HepG2 (cell line): Measurements from ENCODE around the gene BRAF. TPM values are rescaled to one million over a fixed set of nuclear protein-coding genes. Genes with fewer than 3 reads are reported as not detected.

ENCODE experiments used
- ATAC-seq: fragments of 200-7000 bp; cut with Tn5 transposase; 3 replicates; pipeline ENCODE4 v1.9.1; 2020; ENCODE audit warnings: mild to moderate bottlenecking, moderate library complexity
- BruUV-seq: library from RNA; stranded (reverse); fragments of 400-500 nt; replicated peaks from 2 replicates; lab custom pipeline; 2021; lab: Mats Ljungman, UMichigan
- CTCF ChIA-PET: fragments of 300-600 bp; formaldehyde crosslinking; extraction: SDS; loops from one replicate; lab custom pipeline; 2021; ENCODE audit warnings: low total read pairs, inconsistent platforms, low intra/inter-chr PET ratio; lab: Yijun Ruan, JAX
- POLR2A ChIA-PET: fragments of 350-600 bp; sonication (Branson Sonifier 250); formaldehyde crosslinking; loops from one replicate; lab custom pipeline; 2020; ENCODE audit warnings: antibody characterized with exemption, inconsistent platforms; lab: Yijun Ruan, JAX
- DNase-seq: peaks from one replicate; pipeline ENCODE4 v3.0.0-alpha.2; 2015; ENCODE audit warnings: low spot score
- FAIRE-seq: peaks from 3 replicates; lab custom pipeline; 2011; peaks lifted over from hg19 to GRCh38; lab: Jason Lieb, UNC
- H2AFZ ChIP-seq: one replicate; pipeline ENCODE4 v1.6.1; 2011; ENCODE audit warnings: low read length, inconsistent platforms
- H3K27ac ChIP-seq: fragments of 300-600 bp; 3 replicates; pipeline ENCODE4 v1.8.0; 2011; ENCODE audit warnings: mixed run types, mild to moderate bottlenecking, mixed read lengths, low read length, inconsistent platforms; ENCODE audit not compliant: insufficient read depth; ENCODE audit errors: extremely low read length
- H3K27me3 ChIP-seq, 2 experiments: fragments of 200-600 bp in 1 of 2; 2 replicates in 1 of 2; 3 replicates in 1 of 2; pipeline versions ENCODE4 v1.6.0 to v1.8.0; 2011; ENCODE audit warnings: low read length in 2 of 2, mild to moderate bottlenecking in 2 of 2, moderate library complexity in 2 of 2, inconsistent platforms in 1 of 2; ENCODE audit not compliant: insufficient read depth in 2 of 2, control insufficient read depth in 1 of 2
- H3K36me3 ChIP-seq, 2 experiments: fragments of 200-600 bp in 1 of 2; replicated peaks in 1 of 2; 2 replicates in 1 of 2; 3 replicates in 1 of 2; pipeline versions ENCODE4 v1.5.1 to v1.8.0; 2011; ENCODE audit warnings: low read length in 2 of 2, inconsistent platforms in 1 of 2; ENCODE audit not compliant: insufficient read depth in 2 of 2, control insufficient read depth in 1 of 2
- H3K4me1 ChIP-seq: 2 replicates; pipeline ENCODE4 v1.5.1; 2012; ENCODE audit warnings: low read length, inconsistent platforms; ENCODE audit not compliant: insufficient read depth
- H3K4me2 ChIP-seq: 2 replicates; pipeline ENCODE4 v1.6.0; 2011; ENCODE audit warnings: low read depth, low read length, inconsistent platforms
- H3K4me3 ChIP-seq, 3 experiments: fragments of 200-600 bp in 1 of 3; sonication (generic), shearing (Covaris generic) in 1 of 3; replicated peaks in 1 of 3; 2 replicates each; pipeline ENCODE4 v1.5.1; 2011 to 2016; ENCODE audit warnings: low read length in 3 of 3, inconsistent platforms in 2 of 3, low read depth in 2 of 3, mild to moderate bottlenecking in 2 of 3, control low read depth in 1 of 3, mixed read lengths in 1 of 3; ENCODE audit not compliant: insufficient read depth in 1 of 3
- H3K79me2 ChIP-seq: one replicate; pipeline ENCODE4 v1.6.1; 2011; ENCODE audit warnings: low read length, inconsistent platforms; ENCODE audit not compliant: insufficient read depth
- H3K9ac ChIP-seq: 2 replicates; pipeline ENCODE4 v1.6.0; 2011; ENCODE audit warnings: mild to moderate bottlenecking, low read depth, low read length, inconsistent platforms; ENCODE audit not compliant: insufficient read depth
- H3K9me3 ChIP-seq: 2 replicates; pipeline ENCODE4 v1.5.1; 2012; ENCODE audit warnings: mild to moderate bottlenecking, low read length
- H4K20me1 ChIP-seq: 2 replicates; pipeline ENCODE4 v1.6.0; 2011; ENCODE audit warnings: inconsistent platforms, mild to moderate bottlenecking, low read length, moderate library complexity; ENCODE audit not compliant: insufficient read depth
- ETV6 ChIP-seq: sonication (generic); formaldehyde crosslinking; conservative IDR thresholded peaks from 2 replicates; pipeline ENCODE4 v1.4.0; 2020; ENCODE audit warnings: missing genetic modification reagents
- HNRNPUL1 ChIP-seq: fragments of 200-400 bp; formaldehyde crosslinking; IDR thresholded peaks from 2 replicates; pipeline ENCODE4 v1.6.1; 2017; ENCODE audit warnings: low read depth, mild to moderate bottlenecking, low read length, moderate library complexity
- MAFF ChIP-seq: IDR thresholded peaks from 2 replicates; pipeline ENCODE4 v1.6.1; 2011; ENCODE audit warnings: low read depth, low read length, improper control_type of control experiment
- MAFG ChIP-seq: sonication (generic); formaldehyde crosslinking; IDR thresholded peaks from 2 replicates; pipeline ENCODE4 v1.5.1; 2020; ENCODE audit warnings: mild to moderate bottlenecking, missing genetic modification reagents
- NFIC ChIP-seq: IDR thresholded peaks from 2 replicates; pipeline ENCODE4 v1.6.1; 2012; ENCODE audit warnings: mild to moderate bottlenecking, low read length, inconsistent platforms
- POLR2A ChIP-seq, 2 experiments: IDR thresholded peaks; 2 replicates each; pipeline ENCODE4 v1.6.1; 2011; ENCODE audit warnings: low read depth in 2 of 2, low read length in 2 of 2, mild to moderate bottlenecking in 1 of 2, moderate library complexity in 1 of 2; ENCODE audit not compliant: insufficient read depth in 1 of 2
- ZBTB7B ChIP-seq: sonication (generic); formaldehyde crosslinking; IDR thresholded peaks from 2 replicates; pipeline ENCODE4 v1.4.0; 2020; ENCODE audit warnings: missing genetic modification reagents
- ZMYM3 ChIP-seq: sonication (generic); formaldehyde crosslinking; IDR thresholded peaks from 2 replicates; pipeline ENCODE4 v1.5.1; 2020; ENCODE audit warnings: mild to moderate bottlenecking, missing genetic modification reagents
- ZNF142 ChIP-seq: sonication (generic); formaldehyde crosslinking; IDR thresholded peaks from 2 replicates; pipeline ENCODE4 v1.4.0; 2020; ENCODE audit warnings: missing genetic modification reagents
- ZNF577 ChIP-seq: sonication (generic); formaldehyde crosslinking; IDR thresholded peaks from 2 replicates; pipeline ENCODE4 v1.4.0; 2020; ENCODE audit warnings: mild to moderate bottlenecking, low read depth, missing genetic modification reagents, borderline replicate concordance
- WGBS: methylation state at CpG from one replicate; pipeline ENCODE4 v1.1.6; 2017; ENCODE audit warnings: low lambda C conversion rate; 5-methylcytosine and 5-hydroxymethylcytosine counted together
- in situ Hi-C: cut with HindIII; loops from 2 replicates; pipeline ENCODE4 v1.10.0; 2017; ENCODE audit warnings: low pct_unique_long_range_greater_than_20kb; ENCODE audit not compliant: extremely low pct_ligation_motif_present
- intact Hi-C: fragments of 100-400 bp; cut with micrococcal nuclease; formaldehyde crosslinking; loops from one replicate; pipeline ENCODE4 v1.10.0; 2022; ENCODE audit not compliant: unreplicated experiment
- polyA plus RNA-seq, 8 experiments: library from polyadenylated mRNA; depleted of rRNA in 3 of 8; stranded (reverse) in 7 of 8; unstranded in 1 of 8; fragments of >200 nt; fragmentation: Illumina TruSeq in 4 of 8; extraction: Trizol in 4 of 8; gene quantifications; 2 replicates each; pipeline versions ENCODE4 v1.2.1 to v1.2.3, GENCODE V29; 2011 to 2016; ENCODE audit warnings: low read depth in 4 of 8, missing spikeins in 1 of 8, mixed read lengths in 1 of 8; ENCODE audit not compliant: insufficient read depth in 1 of 8
- total RNA-seq, 5 experiments: library from RNA; depleted of rRNA; stranded (reverse); fragments of >200 nt; fragmentation: Illumina TruSeq; extraction: Trizol; gene quantifications; 2 replicates each; pipeline ENCODE4 v1.2.3, GENCODE V29; 2016; ENCODE audit warnings: low read depth in 1 of 5

BRAF gene
- total and polyA plus RNA-seq, 2 of the 13 experiments (the other 11 are each of a cell fraction or from before 2014, with no cell fraction given) = 12.5 to 13.4 TPM

- no peaks in the 10 kb centered on the region for H3K27me3 ChIP-seq
Measured at GRCh38 chr7:140903741-140904480, 20.8 kb downstream of the BRAF start.

More at GRCh38 chr7:140903741-140904480, 20.8 kb downstream of the BRAF start:
- ATAC-seq (no peak), FAIRE-seq (no peak), DNase-seq (no peak)
- no peak overlapping the region for H2AFZ ChIP-seq
- no peaks in the 10 kb centered on the region; the same call in 1 of the 2 replicates for H4K20me1 ChIP-seq
- in situ Hi-C loops = no loop called here
- no peaks in the 10 kb centered on the region for H3K9me3 ChIP-seq
- H3K4me2 ChIP-seq = no peak overlapping the region
- POLR2A ChIA-PET = no interaction called here
- no peak for TF ChIP-seq ZMYM3 (CRISPR knock-in tag)
- no peak for TF ChIP-seq MAFG
- no peak for TF ChIP-seq MAFF
- no peak for TF ChIP-seq ZBTB7B (CRISPR knock-in tag)
- no peak for TF ChIP-seq POLR2A (IDR thresholded peaks at IDR 0.05; ENCODE audit: insufficient read depth in 1 of 2, low read depth in 2 of 2, low read length in 2 of 2)
- no peak for TF ChIP-seq ETV6
- TF ChIP-seq NFIC = no peak
- no peak for TF ChIP-seq HNRNPUL1
- no peak for TF ChIP-seq ZNF142 (CRISPR knock-in tag)
- TF ChIP-seq ZNF577 (CRISPR knock-in tag) = no peak
- H3K4me3 ChIP-seq = no peak overlapping the region
- intact Hi-C loops = no loop called here
- H3K4me1 ChIP-seq = peaks cover 22% of the 10 kb centered on the region
- no peaks in the 10 kb centered on the region for H3K36me3 ChIP-seq
- peaks cover 47% of the 10 kb centered on the region for H3K79me2 ChIP-seq
- H3K27ac ChIP-seq = no peak overlapping the region
- CTCF ChIA-PET = no interaction called here
- 100% methylated on average over 4 of the region's 4 CpGs for WGBS
- BruUV-seq = no TSS peak
- no peak overlapping the region for H3K9ac ChIP-seq
